ENCODE results near the gene OCSTAMP.

OCSTAMP gene

GRCh38 chr20:46550461-46550860 is at the start of gene OCSTAMP:
Gene OCSTAMP, minus strand, starts transcription at chr20:46550654. Its CDS starts 94 bp downstream, at chr20:46550560.
- no peak for FAIRE-seq

- no peak for FAIRE-seq
These were observed 49.0 kb upstream of the OCSTAMP start for GRCh38 chr20:46599227-46599987.

- no peak for FAIRE-seq
These were observed 45.5 kb upstream of the OCSTAMP start for GRCh38 chr20:46595933-46596332.

- FAIRE-seq: no peak
These were observed 44.3 kb upstream of the OCSTAMP start for GRCh38 chr20:46594725-46595124.

- FAIRE-seq: no peak
These were observed 42.3 kb upstream of the OCSTAMP start for GRCh38 chr20:46592580-46593362.

- no peak for FAIRE-seq
These were observed 40.0 kb upstream of the OCSTAMP start for GRCh38 chr20:46590443-46590842.

- FAIRE-seq: no peak
These were observed 38.4 kb upstream of the OCSTAMP start for GRCh38 chr20:46588532-46589511.

GRCh38 chr20:46587986-46588385 is 37.5 kb upstream of the OCSTAMP start:
- no peak for FAIRE-seq

GRCh38 chr20:46586724-46587123 is 36.3 kb upstream of the OCSTAMP start:
- FAIRE-seq: no peak

GRCh38 chr20:46584508-46584907 is 34.1 kb upstream of the OCSTAMP start:
- FAIRE-seq: no peak

- no peak for FAIRE-seq
These were observed 33.2 kb upstream of the OCSTAMP start for GRCh38 chr20:46583411-46584214.

- no peak for FAIRE-seq
These were observed 32.2 kb upstream of the OCSTAMP start for GRCh38 chr20:46582648-46583047.

GRCh38 chr20:46581391-46581790 is 30.9 kb upstream of the OCSTAMP start:
- FAIRE-seq: no peak

- no peak for FAIRE-seq
These were observed 30.3 kb upstream of the OCSTAMP start for GRCh38 chr20:46580613-46581205.

GRCh38 chr20:46578745-46579144 is 28.3 kb upstream of the OCSTAMP start:
- no peak for FAIRE-seq

GRCh38 chr20:46576774-46577395 is 26.4 kb upstream of the OCSTAMP start:
- FAIRE-seq: no peak

GRCh38 chr20:46575937-46576461 is 25.5 kb upstream of the OCSTAMP start:
- no peak for FAIRE-seq

GRCh38 chr20:46575394-46575793 is 24.9 kb upstream of the OCSTAMP start:
- FAIRE-seq: no peak

GRCh38 chr20:46573788-46574584 is 23.5 kb upstream of the OCSTAMP start:
- no peak for FAIRE-seq

- no peak for FAIRE-seq
These were observed 22.8 kb upstream of the OCSTAMP start for GRCh38 chr20:46573234-46573633.

All from endometrium (tissue), 2 donors.